Measurements from ENCODE around the gene CTNNA1. TPM values are rescaled to one million over a fixed set of nuclear protein-coding genes. Genes with fewer than 3 reads are reported as not detected.

Gene CTNNA1
- total and polyA plus RNA-seq, 2 donors from 2014 or later = 177 to 463 TPM

GRCh38 chr5:138956801-138957200, 203.6 kb downstream of the CTNNA1 start:
- H3K4me3 ChIP-seq (ENCODE audit: low read length in 3 of 3) = no peak overlapping the region
- no peaks in the 10 kb centered on the region for H3K36me3 ChIP-seq (ENCODE audit: control insufficient read depth in 2 of 3, insufficient read depth in 3 of 3, low read length in 3 of 3)
- no peak for TF ChIP-seq CTCF (IDR thresholded peaks at IDR 0.05; ENCODE audit: borderline replicate concordance, extremely low read depth, insufficient read depth)
- H3K4me1 ChIP-seq (ENCODE audit: control insufficient read depth in 2 of 3, insufficient read depth in 2 of 3, low read depth in 1 of 3, low read length in 3 of 3) = peaks cover 2 to 43% (median 40%) of the 10 kb centered on the region in 3 donors
- no peaks in the 10 kb centered on the region for H3K9me3 ChIP-seq (ENCODE audit: control insufficient read depth in 2 of 3, insufficient read depth in 1 of 3, low read length in 3 of 3)
- intact Hi-C loops (cut with DNase I) = no loop called here
- no peak for DNase-seq
- no peaks in the 10 kb centered on the region for H3K27me3 ChIP-seq (ENCODE audit: control insufficient read depth, insufficient read depth, low read length)
- no peak for FAIRE-seq
- H3K9ac ChIP-seq (ENCODE audit: low read length in 3 of 3) = no peak overlapping the region
- no peak overlapping the region for H3K27ac ChIP-seq (ENCODE audit: low read depth in 2 of 2, low read length in 2 of 2)

GRCh38 chr5:138960145-138960692, 207.0 kb downstream of the CTNNA1 start:
- Histone ChIP-seq H3K9me3 (ENCODE audit: control insufficient read depth in 2 of 3, insufficient read depth in 1 of 3, low read length in 3 of 3) (no peaks in the 10 kb centered on the region), H3K4me1 (ENCODE audit: control insufficient read depth in 2 of 3, insufficient read depth in 2 of 3, low read depth in 1 of 3, low read length in 3 of 3) (peaks cover 16 to 36% (median 28%) of the 10 kb centered on the region in 3 donors), H3K9ac (ENCODE audit: low read length in 3 of 3) (no peak overlapping the region), H3K36me3 (ENCODE audit: control insufficient read depth in 2 of 3, insufficient read depth in 3 of 3, low read length in 3 of 3) (no peaks in the 10 kb centered on the region), H3K27me3 (ENCODE audit: control insufficient read depth, insufficient read depth, low read length) (no peaks in the 10 kb centered on the region), H3K27ac (ENCODE audit: low read depth in 2 of 2, low read length in 2 of 2) (no peak overlapping the region), H3K4me3 (ENCODE audit: low read length in 3 of 3) (no peak overlapping the region)
- FAIRE-seq (no peak), DNase-seq (no peak)
- TF ChIP-seq CTCF (IDR thresholded peaks at IDR 0.05; ENCODE audit: borderline replicate concordance, extremely low read depth, insufficient read depth) = no peak
- intact Hi-C loops (cut with DNase I) = no loop called here

- Histone ChIP-seq H3K4me3 (ENCODE audit: low read length in 3 of 3) (no peak overlapping the region), H3K27me3 (ENCODE audit: control insufficient read depth, insufficient read depth, low read length) (no peaks in the 10 kb centered on the region), H3K9ac (ENCODE audit: low read length in 3 of 3) (no peak overlapping the region), H3K27ac (ENCODE audit: low read depth in 2 of 2, low read length in 2 of 2) (no peak overlapping the region), H3K9me3 (ENCODE audit: control insufficient read depth in 2 of 3, insufficient read depth in 1 of 3, low read length in 3 of 3) (no peaks in the 10 kb centered on the region), H3K4me1 (ENCODE audit: control insufficient read depth in 2 of 3, insufficient read depth in 2 of 3, low read depth in 1 of 3, low read length in 3 of 3) (peaks cover 19 to 32% (median 20%) of the 10 kb centered on the region in 3 donors), H3K36me3 (ENCODE audit: control insufficient read depth in 2 of 3, insufficient read depth in 3 of 3, low read length in 3 of 3) (no peaks in the 10 kb centered on the region)
- no peak for DNase-seq
- intact Hi-C loops (cut with DNase I) = no loop called here
- no peak for FAIRE-seq
- no peak for TF ChIP-seq CTCF (IDR thresholded peaks at IDR 0.05; ENCODE audit: borderline replicate concordance, extremely low read depth, insufficient read depth)
These were observed 208.0 kb downstream of the CTNNA1 start for GRCh38 chr5:138961221-138961620.

- Histone ChIP-seq H3K27ac (ENCODE audit: low read depth in 2 of 2, low read length in 2 of 2) (no peak overlapping the region), H3K4me1 (ENCODE audit: control insufficient read depth in 2 of 3, insufficient read depth in 2 of 3, low read depth in 1 of 3, low read length in 3 of 3) (peaks cover 19 to 32% (median 19%) of the 10 kb centered on the region in 3 donors), H3K9me3 (ENCODE audit: control insufficient read depth in 2 of 3, insufficient read depth in 1 of 3, low read length in 3 of 3) (no peaks in the 10 kb centered on the region), H3K4me3 (ENCODE audit: low read length in 3 of 3) (no peak overlapping the region), H3K9ac (ENCODE audit: low read length in 3 of 3) (no peak overlapping the region), H3K27me3 (ENCODE audit: control insufficient read depth, insufficient read depth, low read length) (no peaks in the 10 kb centered on the region), H3K36me3 (ENCODE audit: control insufficient read depth in 2 of 3, insufficient read depth in 3 of 3, low read length in 3 of 3) (no peaks in the 10 kb centered on the region)
- no peak for TF ChIP-seq CTCF (IDR thresholded peaks at IDR 0.05; ENCODE audit: borderline replicate concordance, extremely low read depth, insufficient read depth)
- DNase-seq (no peak), FAIRE-seq (no peak)
- intact Hi-C loops (cut with DNase I) = no loop called here
These were observed 208.5 kb downstream of the CTNNA1 start for GRCh38 chr5:138961729-138962128.

Measured in kidney (tissue), 14 donors.